H1 (cell line): ENCODE data around the gene SEMA3F. TPM values are rescaled to one million over a fixed set of nuclear protein-coding genes. Genes with fewer than 3 reads are reported as not detected.
A peak's percentile ranks its signal among the peaks of the same experiment; 100 is the strongest.

Experiments used
- CTCF ChIA-PET: fragments of 300-600 bp; sonication (Branson Sonifier 250); formaldehyde crosslinking; loops from one replicate; lab custom pipeline; 2021; ENCODE audit not compliant: partially characterized antibody; lab: Charles Lee
- POLR2A ChIA-PET: fragments of 300-600 bp; sonication (Branson Sonifier 250); formaldehyde crosslinking; loops from one replicate; lab custom pipeline; 2021; ENCODE audit warnings: inconsistent platforms; ENCODE audit not compliant: partially characterized antibody; lab: Charles Lee
- DNase-seq, 2 experiments: peaks; one replicate each; pipeline versions ENCODE4 v3.0.0 to v3.0.0-alpha.2; 2010 to 2022; ENCODE audit warnings: low spot score in 2 of 2, low read depth in 1 of 2, mixed read lengths in 1 of 2
- FAIRE-seq: peaks from 2 replicates; lab custom pipeline; 2011; peaks lifted over from hg19 to GRCh38; lab: Jason Lieb, UNC
- H2AFZ ChIP-seq: 2 replicates; pipeline ENCODE4 v1.8.1; 2012; ENCODE audit warnings: low read length, inconsistent platforms
- H2AK5ac ChIP-seq: 2 replicates; pipeline ENCODE4 v1.6.1; 2013; ENCODE audit warnings: low read depth, low read length
- H2BK120ac ChIP-seq: replicated peaks from 2 replicates; pipeline ENCODE3; 2013; ENCODE audit warnings: low read depth, low read length, inconsistent platforms
- H2BK12ac ChIP-seq: 2 replicates; pipeline ENCODE4 v1.6.1; 2013; ENCODE audit warnings: low read depth, low read length
- H2BK15ac ChIP-seq: 2 replicates; pipeline ENCODE4 v1.6.1; 2013; ENCODE audit warnings: low read length
- H2BK20ac ChIP-seq: 2 replicates; pipeline ENCODE4 v1.6.1; 2013; ENCODE audit warnings: low read length
- H2BK5ac ChIP-seq: 2 replicates; pipeline ENCODE4 v1.6.1; 2013; ENCODE audit warnings: low read depth, low read length
- H3K14ac ChIP-seq: 2 replicates; pipeline ENCODE4 v1.6.1; 2013; ENCODE audit warnings: inconsistent platforms; ENCODE audit not compliant: insufficient read length
- H3K18ac ChIP-seq: 2 replicates; pipeline ENCODE4 v1.6.1; 2013; ENCODE audit warnings: low read length; ENCODE audit errors: extremely low read depth
- H3K23ac ChIP-seq: 2 replicates; pipeline ENCODE4 v1.6.1; 2013; ENCODE audit warnings: inconsistent platforms; ENCODE audit not compliant: insufficient read length
- H3K23me2 ChIP-seq: 2 replicates; pipeline ENCODE4 v1.6.1; 2013; ENCODE audit warnings: low read depth, low read length
- H3K27ac ChIP-seq: 2 replicates; pipeline ENCODE4 v1.6.1; 2011; ENCODE audit warnings: low read depth, low read length, inconsistent platforms
- H3K27me3 ChIP-seq, 4 experiments: replicated peaks in 1 of 4; 1 replicate in 1 of 4; 2 replicates in 3 of 4; pipeline versions ENCODE4 v1.6.1 to v1.8.1; 2011 to 2013; ENCODE audit warnings: low read length in 3 of 4, mild to moderate bottlenecking in 3 of 4, inconsistent platforms in 2 of 4, mixed read lengths in 2 of 4, moderate library complexity in 1 of 4; ENCODE audit not compliant: control insufficient read depth in 3 of 4, insufficient read depth in 3 of 4; ENCODE audit errors: extremely low read depth in 1 of 4
- H3K36me3 ChIP-seq, 4 experiments: 2 replicates each; pipeline versions ENCODE4 v1.6.1 to v1.8.1; 2011 to 2013; ENCODE audit warnings: mild to moderate bottlenecking in 4 of 4, low read length in 3 of 4, moderate library complexity in 2 of 4, control low read depth in 1 of 4, inconsistent platforms in 1 of 4; ENCODE audit not compliant: insufficient read depth in 4 of 4, control insufficient read depth in 2 of 4
- H3K4ac ChIP-seq: replicated peaks from 2 replicates; pipeline ENCODE3; 2013; ENCODE audit warnings: low read length, low read depth, mixed read lengths, inconsistent platforms; ENCODE audit not compliant: insufficient read length
- H3K4me1 ChIP-seq, 4 experiments: replicated peaks in 1 of 4; 1 replicate in 1 of 4; 2 replicates in 3 of 4; pipeline versions ENCODE4 v1.6.1 to v1.8.1; 2011 to 2013; ENCODE audit warnings: low read length in 3 of 4, inconsistent platforms in 2 of 4, mixed read lengths in 1 of 4; ENCODE audit not compliant: insufficient read depth in 4 of 4, control insufficient read depth in 3 of 4
- H3K4me2 ChIP-seq, 2 experiments: 2 replicates each; pipeline versions ENCODE4 v1.6.1 to v1.8.1; 2011 to 2013; ENCODE audit warnings: low read depth in 2 of 2, low read length in 2 of 2, control low read depth in 1 of 2, inconsistent platforms in 1 of 2, mild to moderate bottlenecking in 1 of 2; ENCODE audit not compliant: insufficient read depth in 1 of 2
- H3K4me3 ChIP-seq, 4 experiments: fragments of 200-600, 300-600 bp in 1 of 4; sonication (generic), shearing (Covaris generic), sonication (Bioruptor Twin) in 1 of 4; 2 replicates each; pipeline versions ENCODE4 v1.5.1 to v1.8.1; 2011 to 2016; ENCODE audit warnings: low read length in 4 of 4, low read depth in 3 of 4, control low read depth in 2 of 4, inconsistent platforms in 2 of 4, mild to moderate bottlenecking in 2 of 4, mixed read lengths in 1 of 4, moderate library complexity in 1 of 4; ENCODE audit not compliant: insufficient read depth in 2 of 4; ENCODE audit errors: extremely low read depth in 1 of 4
- H3K56ac ChIP-seq: replicated peaks from 2 replicates; pipeline ENCODE3; 2013; ENCODE audit warnings: low read depth, mild to moderate bottlenecking, mixed read lengths, low read length, inconsistent platforms; ENCODE audit not compliant: insufficient read length
- H3K79me1 ChIP-seq: 2 replicates; pipeline ENCODE4 v1.6.1; 2013; ENCODE audit warnings: low read depth, low read length, control low read depth
- H3K79me2 ChIP-seq, 2 experiments: 2 replicates each; pipeline versions ENCODE4 v1.6.1 to v1.8.1; 2012 to 2013; ENCODE audit warnings: low read length in 2 of 2, mild to moderate bottlenecking in 2 of 2, inconsistent platforms in 1 of 2; ENCODE audit not compliant: insufficient read depth in 2 of 2, control insufficient read depth in 1 of 2
- H3K9ac ChIP-seq, 4 experiments: replicated peaks in 1 of 4; 1 replicate in 1 of 4; 2 replicates in 3 of 4; pipeline versions ENCODE4 v1.6.1 to v1.8.1; 2011 to 2013; ENCODE audit warnings: low read depth in 3 of 4, low read length in 3 of 4, control low read depth in 2 of 4, mild to moderate bottlenecking in 2 of 4, moderate library complexity in 2 of 4, inconsistent platforms in 1 of 4; ENCODE audit errors: extremely low read depth in 1 of 4
- H3K9me3 ChIP-seq, 2 experiments: 2 replicates each; pipeline versions ENCODE4 v1.6.1 to v1.8.1; 2012 to 2013; ENCODE audit warnings: mild to moderate bottlenecking in 2 of 2, moderate library complexity in 2 of 2, control low read depth in 1 of 2, inconsistent platforms in 1 of 2, low read depth in 1 of 2, low read length in 1 of 2, mixed read lengths in 1 of 2; ENCODE audit not compliant: insufficient read depth in 2 of 2
- H4K20me1 ChIP-seq, 2 experiments: replicated peaks in 1 of 2; 2 replicates each; pipeline versions ENCODE3 to v1.8.1; 2011 to 2013; ENCODE audit warnings: inconsistent platforms in 2 of 2, low read length in 2 of 2, mild to moderate bottlenecking in 1 of 2; ENCODE audit not compliant: insufficient read depth in 2 of 2, control insufficient read depth in 1 of 2
- H4K5ac ChIP-seq: 2 replicates; pipeline ENCODE4 v1.6.1; 2013; ENCODE audit warnings: low read length, low read depth, mixed read lengths, inconsistent platforms; ENCODE audit not compliant: insufficient read length
- H4K8ac ChIP-seq: 2 replicates; pipeline ENCODE4 v1.8.0; 2013; ENCODE audit warnings: mild to moderate bottlenecking, moderate library complexity, low read length, inconsistent platforms; ENCODE audit not compliant: insufficient read depth; ENCODE audit errors: extremely low read depth
- H4K91ac ChIP-seq: replicated peaks from 2 replicates; pipeline ENCODE3; 2013; ENCODE audit warnings: low read length, mixed read lengths, inconsistent platforms; ENCODE audit not compliant: insufficient read length
- BACH1 ChIP-seq: IDR thresholded peaks from 2 replicates; pipeline ENCODE4 v1.6.1; 2012; ENCODE audit warnings: low read length, improper control_type of control experiment
- RAD21 ChIP-seq, 2 experiments: IDR thresholded peaks in 1 of 2; conservative IDR thresholded peaks in 1 of 2; 2 replicates each; pipeline ENCODE4 v1.6.1; 2011; ENCODE audit warnings: low read depth in 2 of 2, low read length in 2 of 2, improper control_type of control experiment in 1 of 2, inconsistent platforms in 1 of 2, mild to moderate bottlenecking in 1 of 2, moderate library complexity in 1 of 2
- SP4 ChIP-seq: IDR thresholded peaks from 2 replicates; pipeline ENCODE4 v1.6.1; 2012; ENCODE audit warnings: low read length, inconsistent platforms
- USF2 ChIP-seq: IDR thresholded peaks from 2 replicates; pipeline ENCODE4 v1.6.1; 2011; ENCODE audit warnings: low read length, improper control_type of control experiment
- ZNF274 ChIP-seq: IDR thresholded peaks from 2 replicates; pipeline ENCODE4 v1.7.0; 2012; ENCODE audit warnings: low read length, borderline replicate concordance; ENCODE audit errors: extremely low read depth
- WGBS, 2 experiments: shearing (Covaris generic) in 1 of 2; methylation state at CpG; one replicate each; pipeline versions ENCODE4 v1.1.6 to v1.1.7; 2013 to 2015; ENCODE audit warnings: low lambda C conversion rate in 2 of 2, mixed read lengths in 2 of 2, inconsistent platforms in 1 of 2, low coverage in 1 of 2, missing lambda C conversion rate in 1 of 2; ENCODE audit not compliant: insufficient replicate concordance in 2 of 2, insufficient coverage in 1 of 2, insufficient read length in 1 of 2; ENCODE audit errors: extremely low coverage in 1 of 2, missing lambda C conversion rate in 1 of 2; 5-methylcytosine and 5-hydroxymethylcytosine counted together
- polyA plus RNA-seq, 7 experiments: library from polyadenylated mRNA; depleted of rRNA in 3 of 7; stranded (reverse) in 5 of 7; unstranded in 2 of 7; fragments of >200 nt in 5 of 7; fragments of 200-250 nt in 2 of 7; gene quantifications; 1 replicate in 5 of 7; 2 replicates in 1 of 7; 4 replicates in 1 of 7; pipeline versions ENCODE4 v1.2.1 to v1.2.3, GENCODE V29; 2011 to 2013; ENCODE audit warnings: missing spikeins in 2 of 7, mixed read lengths in 2 of 7
- total RNA-seq: library from RNA; stranded (reverse); fragmentation: NEBNext Ultra II Directional; extraction: Animal tissue kit (Norgen Biotek cat#: 25700); gene quantifications from 2 replicates; pipeline ENCODE4 v1.2.1, GENCODE V29; 2021

The SEMA3F gene
- total and polyA plus RNA-seq, 2 of the 8 experiments (the other 6 are each of a cell fraction or from before 2014, with no cell fraction given): 20.3 to 37.0 TPM

GRCh38 chr3:50154476-50154839, 666 bp upstream of the SEMA3F start:
- Histone ChIP-seq H3K14ac (no peak overlapping the region), H3K79me2 (peaks cover 0 to 24% of the 10 kb centered on the region in 2 experiments; a peak in 1 of 4 replicates), H3K27me3 (peaks cover 2 to 19% (median 15%) of the 10 kb centered on the region in 4 experiments; a peak in 6 of 7 replicates), H3K4me3 (peak overlapping the region; percentile 40 to 74 (median 56)), H2AFZ (no peak overlapping the region), H4K8ac (no peak overlapping the region), H3K4me1 (peaks cover 5 to 58% (median 40%) of the 10 kb centered on the region in 4 experiments), H2BK15ac (no peak overlapping the region), H3K4me2 (peak overlapping the region; percentile 58 to 89), H3K27ac (no peak overlapping the region), H2AK5ac (no peak overlapping the region), H3K23ac (no peak overlapping the region), H3K23me2 (peaks cover 17% of the 10 kb centered on the region; the same call in 1 of the 2 replicates), H3K9ac (no peak overlapping the region), H2BK120ac (no peak overlapping the region), H4K91ac (no peak overlapping the region), H4K5ac (no peak overlapping the region), H3K9me3 (no peaks in the 10 kb centered on the region), H3K79me1 (peaks cover 10% of the 10 kb centered on the region; the same call in 1 of the 2 replicates), H2BK5ac (no peak overlapping the region), H2BK12ac (peak overlapping the region; percentile 90; the same call in 1 of the 2 replicates), H3K18ac (no peak overlapping the region; the same call in none of the 2 replicates), H2BK20ac (no peak overlapping the region), H3K36me3 (0 out of 8 replicates have a peak, but pooled peaks cover 0 to 2% (median 0%) of the 10 kb centered on the region in 4 experiments), H3K4ac (no peak overlapping the region), H3K56ac (no peak overlapping the region)
- POLR2A ChIA-PET: interaction anchor here (1.6 to 6.1 kb wide), 3 partner anchors 11 to 33 kb away, joined by 3 to 54 read pairs (median 43); no protein-coding TSS in a partner anchor
- CTCF ChIA-PET: interaction anchor here (1.1 to 5.3 kb wide), 2 partner anchors 32 to 36 kb away, joined by 3 to 54 read pairs; no protein-coding TSS in a partner anchor
- DNase-seq (no peak), FAIRE-seq (no peak)
- WGBS, 2 experiments: 6% methylated on average over 28 of the region's 34 CpGs; no CpG with 5 or more reads in 1 of the 2 experiments
- TF ChIP-seq ZNF274: no peak
- no peak for TF ChIP-seq BACH1
- peak; percentile 25 to 40; a peak in 3 of 4 replicates for TF ChIP-seq RAD21 (IDR thresholded peaks at IDR 0.05 in 1 of 2, conservative IDR thresholded peaks at IDR 0.05 in 1 of 2; ENCODE audit: low read depth in 2 of 2, low read length in 2 of 2)
- TF ChIP-seq USF2: no peak
- no peak for TF ChIP-seq SP4
- TF ChIP-seq, all 59 proteins: peak for 1
- H4K20me1 ChIP-seq: peaks cover 3 to 10% of the 10 kb centered on the region in 2 experiments
